HG03342 (cell line): ENCODE data around the gene ACIN1.
A peak's percentile ranks its signal among the peaks of the same experiment; 100 is the strongest.
"Not testable (repeated sequence)": the region's sequence is repeated elsewhere in the genome, so short reads cannot be mapped to it uniquely, and the experiment has no call there.

Experiments
- ATAC-seq: cut with Tn5 transposase; IDR thresholded peaks from one replicate; pipeline ENCODE4 v1.9.1; 2021; ENCODE audit warnings: mild to moderate bottlenecking, moderate library complexity; ENCODE audit not compliant: unreplicated experiment

The ACIN1 gene

DNA sequence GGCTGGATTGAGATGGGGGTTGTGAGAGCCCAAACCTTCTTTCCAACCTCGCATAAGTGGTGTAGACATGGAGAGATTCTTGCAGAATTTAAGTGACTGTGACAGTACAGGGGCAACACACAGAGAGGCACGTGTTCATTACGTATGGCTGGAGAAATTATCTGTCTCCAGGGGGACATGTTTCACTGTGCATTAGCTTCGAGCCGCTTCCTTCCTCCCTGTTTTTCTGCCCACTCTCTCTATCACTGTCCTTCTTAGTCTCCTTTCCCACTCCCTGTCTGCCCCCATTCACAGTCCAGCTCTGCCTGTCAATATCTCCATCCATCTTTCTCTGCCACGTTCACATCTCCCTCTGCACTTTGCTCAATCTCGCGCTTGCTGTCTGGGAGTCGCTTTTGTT is 73.5 kb downstream of the ACIN1 start:
- ATAC-seq: no peak

DNA sequence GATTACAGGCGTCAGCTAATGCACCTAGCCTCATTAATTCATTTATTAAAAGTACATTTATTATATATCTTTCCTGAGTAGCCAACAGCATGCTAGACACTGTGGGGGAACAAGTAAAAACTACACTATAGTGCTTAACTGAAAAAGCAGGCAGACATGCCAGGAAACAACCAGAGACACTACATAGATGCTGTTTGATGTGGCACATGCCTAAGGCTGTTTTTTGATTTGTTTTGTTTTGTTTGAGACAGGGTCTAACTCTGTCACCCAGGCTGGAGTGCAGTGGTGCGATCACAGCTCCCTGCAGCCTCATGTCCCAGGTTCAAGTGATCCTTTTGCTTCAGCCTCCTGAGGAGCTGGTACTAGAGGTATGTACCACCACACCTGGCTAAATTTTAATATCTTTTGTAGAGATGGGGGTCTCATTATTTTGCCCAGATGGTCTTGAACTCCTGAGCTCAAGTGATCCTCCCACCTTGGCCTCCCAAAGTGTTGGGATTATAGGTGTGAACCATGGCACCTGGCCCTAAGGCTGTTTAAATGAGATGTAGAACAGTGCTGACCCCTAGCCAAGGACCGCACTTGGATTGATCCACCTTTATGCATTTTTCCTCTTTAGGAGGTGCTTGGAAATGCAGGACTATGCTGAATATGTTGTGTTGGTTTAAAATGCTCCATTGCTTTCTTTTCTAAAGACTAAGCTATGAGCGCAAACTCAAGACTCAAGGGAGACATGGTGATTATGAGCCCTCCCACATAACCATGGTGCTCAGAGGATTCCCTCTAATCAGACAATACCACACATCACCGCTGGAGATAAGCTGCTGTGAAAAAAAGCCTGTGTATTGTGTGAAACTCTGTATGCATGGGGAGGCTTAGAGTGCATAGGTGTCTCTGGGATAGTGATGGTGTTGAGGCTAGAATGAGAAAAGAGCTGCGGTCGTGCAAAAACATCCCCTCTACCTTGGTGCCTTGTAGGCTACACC is 74.5 kb downstream of the ACIN1 start:
- ATAC-seq: no peak

DNA sequence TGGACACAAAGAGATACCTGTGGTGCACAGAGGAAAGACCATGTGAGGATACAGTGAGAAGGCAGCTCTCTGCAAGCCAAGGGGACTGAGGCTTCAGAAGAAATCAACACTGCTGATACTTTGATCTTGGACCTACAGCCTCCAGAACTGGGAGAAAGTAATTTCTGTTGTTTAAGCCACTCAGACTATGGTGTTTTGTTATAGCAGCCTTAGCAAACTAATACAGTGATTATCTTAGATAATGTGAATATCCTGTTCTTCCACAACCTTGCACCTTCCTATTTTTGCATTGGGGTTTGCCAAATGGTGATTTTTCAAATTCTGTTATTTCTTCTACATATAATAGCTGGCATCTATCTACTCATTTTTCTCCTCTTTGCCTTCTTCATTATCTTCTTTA is 76.8 kb downstream of the ACIN1 start:
- ATAC-seq: no peak

DNA sequence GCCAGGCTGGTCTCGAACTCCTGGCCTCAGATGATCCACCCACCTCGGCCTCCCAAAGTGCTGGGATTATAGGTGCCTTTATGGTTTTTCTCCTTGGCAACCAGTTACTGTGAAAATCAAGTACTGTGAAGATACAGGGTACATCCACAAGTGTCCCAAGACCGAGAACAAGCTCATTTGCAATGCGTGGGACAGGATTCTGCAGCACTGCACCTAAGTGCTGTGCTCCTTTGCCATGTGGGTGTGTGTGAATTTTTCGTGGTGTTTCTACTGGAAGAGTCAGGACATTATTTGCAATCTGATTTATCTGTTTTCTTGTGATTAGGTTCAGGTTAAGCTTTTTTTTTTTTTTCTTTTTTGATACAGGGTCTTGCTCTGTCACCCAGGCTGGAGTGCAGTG is 77.8 kb downstream of the ACIN1 start:
- no peak for ATAC-seq

DNA sequence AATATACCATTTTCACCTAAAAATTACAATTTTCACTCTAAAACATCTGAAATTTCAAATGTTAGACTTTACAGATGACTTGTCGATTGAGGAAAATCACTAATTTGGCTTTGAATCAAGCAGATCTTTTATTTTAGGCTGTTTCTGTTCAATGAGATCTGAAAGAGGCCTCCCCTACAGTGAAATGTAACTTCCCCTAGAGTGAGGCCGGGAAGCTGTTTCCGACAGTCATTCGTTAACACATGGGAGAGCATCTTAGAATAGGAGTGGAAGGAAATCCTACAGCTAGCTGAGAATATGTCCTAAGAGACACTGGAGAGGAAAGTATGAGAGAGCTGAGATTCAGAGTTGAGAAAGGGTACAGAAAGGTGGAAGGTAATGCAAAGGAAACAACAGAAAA is 79.3 kb downstream of the ACIN1 start:
- ATAC-seq: no peak

DNA sequence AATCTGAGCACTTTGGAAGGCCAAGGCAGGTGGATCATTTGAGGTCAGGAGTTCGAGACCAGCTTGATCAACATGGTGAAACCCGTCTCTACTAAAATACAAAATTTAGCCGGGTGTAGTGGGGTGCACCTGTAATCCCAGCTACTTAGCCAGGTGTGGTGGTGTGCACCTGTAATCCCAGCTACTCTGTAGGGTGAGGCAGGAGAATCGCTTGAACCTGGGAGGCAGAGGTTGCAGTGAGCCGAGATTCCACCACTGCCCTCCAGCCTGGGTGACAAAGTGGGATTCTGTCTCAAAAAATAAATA is 81.2 kb downstream of the ACIN1 start:
- ATAC-seq: not testable (repeated sequence)

DNA sequence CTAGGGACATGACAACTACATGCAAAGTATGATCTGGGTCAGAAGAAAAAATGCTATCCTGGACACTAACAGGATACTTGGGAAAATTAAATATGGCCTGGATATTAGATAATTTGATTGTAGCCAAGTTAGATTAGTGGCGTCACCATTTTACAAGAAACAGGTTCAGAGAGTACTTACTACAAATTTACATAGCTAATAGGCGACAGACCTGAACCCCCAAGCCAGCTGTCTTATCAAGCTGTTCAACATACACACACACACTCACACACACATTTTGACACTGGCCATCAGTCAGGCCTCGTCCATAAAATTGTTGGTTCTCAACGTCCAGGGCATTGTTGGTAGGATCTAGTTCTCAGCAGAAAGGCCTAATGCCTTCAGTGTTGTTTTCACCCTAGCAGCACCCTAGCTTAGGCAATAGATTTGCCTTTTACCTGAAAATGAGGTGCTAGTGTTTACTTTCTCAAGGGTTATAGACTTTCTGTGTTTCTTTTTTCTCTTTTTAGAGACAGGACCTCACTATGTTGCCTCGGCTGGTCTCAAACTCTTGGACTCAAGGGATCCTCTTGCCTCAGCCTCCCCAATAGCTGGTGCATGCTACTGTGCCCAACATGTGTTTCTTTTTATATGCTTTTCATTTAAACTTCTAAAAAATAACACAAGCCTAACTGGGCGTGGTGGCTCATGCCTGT is 81.7 kb downstream of the ACIN1 start:
- no peak for ATAC-seq

DNA sequence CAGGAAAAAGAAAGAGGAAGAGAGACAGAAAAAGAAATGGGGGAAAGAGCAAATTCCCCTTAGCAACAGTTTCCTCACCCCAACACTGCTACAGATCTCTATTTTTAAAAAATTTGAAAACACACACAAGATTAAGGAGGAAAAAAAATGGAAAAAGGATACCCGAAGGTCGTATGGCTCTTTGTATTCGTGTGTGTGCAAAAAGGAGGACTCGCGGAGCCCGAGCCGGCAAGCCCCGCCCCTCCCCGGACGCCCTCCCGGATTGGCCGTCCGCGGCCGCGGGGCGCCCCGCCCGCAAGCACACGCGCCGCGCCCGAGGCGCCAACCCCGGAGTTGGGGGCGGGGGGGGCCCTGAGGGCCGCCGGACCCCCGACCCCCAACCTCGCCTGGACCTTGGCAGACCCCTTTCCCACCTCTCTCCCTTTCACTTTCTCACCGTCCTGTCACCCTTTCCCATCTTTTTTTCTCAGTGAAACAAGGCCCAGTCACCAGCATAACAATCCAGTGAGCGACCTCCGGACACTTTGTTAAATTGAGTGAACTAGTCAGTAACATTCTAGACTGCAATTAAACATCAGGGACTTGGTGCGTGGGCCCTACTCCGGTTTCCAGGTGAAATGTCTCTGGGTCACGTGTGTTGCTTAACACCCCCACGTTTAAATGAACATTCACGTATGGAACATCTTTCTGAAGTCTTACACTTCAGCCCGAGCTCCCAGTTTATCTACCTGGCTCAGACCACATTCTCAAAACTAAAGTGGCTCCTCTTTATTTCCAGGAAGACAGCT is 84.8 kb downstream of the ACIN1 start, which contains the start of gene C14orf93:
Gene C14orf93, minus strand, starts transcription at position 205 of the 788 bp plus-strand sequence. CDS start 11,120 bp downstream, outside the sequence.
- ATAC-seq: peak; percentile 43

DNA sequence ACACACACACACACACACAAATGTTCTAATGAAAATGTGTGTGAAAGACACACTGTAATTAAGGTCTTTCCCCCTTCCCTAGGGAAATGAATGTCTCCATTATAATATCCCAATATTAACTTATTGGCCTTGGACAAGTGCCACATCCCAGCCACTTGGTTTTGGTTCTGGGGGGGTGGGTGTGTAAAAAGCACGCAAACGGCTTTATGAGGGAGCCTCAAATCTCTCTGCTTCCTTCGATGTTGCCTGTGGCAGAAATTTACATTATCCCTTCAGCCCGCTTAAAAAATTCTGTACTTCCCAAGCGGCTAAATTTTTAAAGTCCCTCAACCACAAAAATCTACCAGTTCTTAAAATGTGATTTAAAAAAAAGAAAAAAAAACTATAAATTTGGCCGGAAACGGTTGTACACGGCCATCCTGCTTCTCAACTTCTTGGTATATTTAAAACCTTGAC is 85.4 kb downstream of the ACIN1 start:
- no peak for ATAC-seq

DNA sequence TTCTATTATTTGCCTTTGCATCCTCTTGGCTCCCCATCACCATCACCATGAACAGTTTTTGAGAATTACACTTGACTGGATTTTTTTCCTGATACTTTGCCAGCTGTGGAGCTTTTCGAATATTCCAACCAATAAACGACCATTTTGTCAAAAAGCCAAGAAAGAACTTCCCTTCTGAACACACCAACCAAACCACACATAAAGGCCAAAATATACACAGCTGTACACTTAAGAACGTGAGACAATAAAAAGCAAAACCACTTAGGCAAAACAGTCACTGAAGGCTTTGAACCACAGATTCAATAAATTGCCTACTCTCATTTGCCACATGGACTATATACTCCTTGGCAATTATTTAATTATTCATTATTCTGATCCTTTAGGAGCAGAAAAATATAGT is 86.1 kb downstream of the ACIN1 start:
- ATAC-seq: no peak
